SK-N-SH (cell line): ENCODE data around the gene MAP3K7.

Experiments used
- CTCF ChIP-seq: fragments of 200-600 bp; sonication (generic); IDR thresholded peaks from 2 replicates; pipeline ENCODE4 v1.6.1; 2017; ENCODE audit warnings: antibody characterized with exemption, mild to moderate bottlenecking, moderate library complexity
- EP300 ChIP-seq, 2 experiments: IDR thresholded peaks; 2 replicates each; pipeline versions ENCODE4 v1.4.0 to v1.6.1; 2012; ENCODE audit warnings: borderline replicate concordance in 1 of 2, low read depth in 1 of 2, low read length in 1 of 2
- EZH2phosphoT487 ChIP-seq: fragments of 200-600 bp; sonication (generic); IDR thresholded peaks from 2 replicates; pipeline ENCODE4 v1.6.1; 2017; ENCODE audit warnings: low read depth, mixed run types, mild to moderate bottlenecking, antibody characterized with exemption, moderate library complexity, borderline replicate concordance
- FOXM1 ChIP-seq: IDR thresholded peaks from 2 replicates; pipeline ENCODE4 v1.4.0; 2012; ENCODE audit warnings: low read depth, mild to moderate bottlenecking
- POLR2AphosphoS5 ChIP-seq: IDR thresholded peaks from 2 replicates; pipeline ENCODE4 v1.6.1; 2012; ENCODE audit warnings: low read depth, low read length
- RAD21 ChIP-seq: IDR thresholded peaks from 2 replicates; pipeline ENCODE4 v1.6.1; 2012; ENCODE audit warnings: mild to moderate bottlenecking, low read length
- REST ChIP-seq: IDR thresholded peaks from 2 replicates; pipeline ENCODE4 v1.6.1; 2012; ENCODE audit warnings: mild to moderate bottlenecking, low read depth, low read length, moderate library complexity
- SMC3 ChIP-seq: IDR thresholded peaks from 2 replicates; pipeline ENCODE4 v1.6.1; 2012; ENCODE audit warnings: low read depth, low read length, improper control_type of control experiment
- TAF1 ChIP-seq: IDR thresholded peaks from 2 replicates; pipeline ENCODE4 v1.6.1; 2012; ENCODE audit warnings: low read depth, mild to moderate bottlenecking, low read length, moderate library complexity, borderline replicate concordance
- USF2 ChIP-seq: fragments of 150-350 bp; IDR thresholded peaks from 2 replicates; pipeline ENCODE4 v1.6.1; 2017; ENCODE audit warnings: antibody characterized with exemption, low read length, low read depth, borderline replicate concordance
- ZBTB33 ChIP-seq: IDR thresholded peaks from 2 replicates; pipeline ENCODE4 v1.4.0; 2012; ENCODE audit warnings: low read depth, borderline replicate concordance

- TF ChIP-seq RAD21, result no peak
- TF ChIP-seq USF2, result no peak
- no peak for TF ChIP-seq SMC3
- TF ChIP-seq CTCF, result no peak
- no peak for TF ChIP-seq POLR2AphosphoS5
- no peak for TF ChIP-seq REST
- no peak for TF ChIP-seq EZH2phosphoT487
- no peak for TF ChIP-seq ZBTB33
- TF ChIP-seq EP300 (IDR thresholded peaks at IDR 0.05; ENCODE audit: borderline replicate concordance in 1 of 2, low read depth in 1 of 2, low read length in 1 of 2), result no peak
- TF ChIP-seq FOXM1, result no peak
- no peak for TF ChIP-seq TAF1
These were observed 93.5 kb downstream of the MAP3K7 start for GRCh38 chr6:90493332-90493731.
